ENCODE measurements around the gene BCL2.
"Not testable (repeated sequence)": the region's sequence is repeated elsewhere in the genome, so short reads cannot be mapped to it uniquely, and the experiment has no call there.

The BCL2 gene

GRCh38 chr18:63363951-63364350, 44.4 kb upstream of the BCL2 start:
- H3K36me3 ChIP-seq = no peaks in the 10 kb centered on the region
- no peaks in the 10 kb centered on the region for H3K9me3 ChIP-seq
- peaks cover 31% of the 10 kb centered on the region for H3K27me3 ChIP-seq
- no peak overlapping the region for H3K4me3 ChIP-seq (ENCODE audit: low read depth in 1 of 2, low read length in 1 of 2)
- peaks cover 16 to 18% of the 10 kb centered on the region in 2 experiments for H3K4me1 ChIP-seq (ENCODE audit: control insufficient read depth in 1 of 2, insufficient read depth in 1 of 2, low read depth in 1 of 2, low read length in 1 of 2)
- TF ChIP-seq, protein P1, sequence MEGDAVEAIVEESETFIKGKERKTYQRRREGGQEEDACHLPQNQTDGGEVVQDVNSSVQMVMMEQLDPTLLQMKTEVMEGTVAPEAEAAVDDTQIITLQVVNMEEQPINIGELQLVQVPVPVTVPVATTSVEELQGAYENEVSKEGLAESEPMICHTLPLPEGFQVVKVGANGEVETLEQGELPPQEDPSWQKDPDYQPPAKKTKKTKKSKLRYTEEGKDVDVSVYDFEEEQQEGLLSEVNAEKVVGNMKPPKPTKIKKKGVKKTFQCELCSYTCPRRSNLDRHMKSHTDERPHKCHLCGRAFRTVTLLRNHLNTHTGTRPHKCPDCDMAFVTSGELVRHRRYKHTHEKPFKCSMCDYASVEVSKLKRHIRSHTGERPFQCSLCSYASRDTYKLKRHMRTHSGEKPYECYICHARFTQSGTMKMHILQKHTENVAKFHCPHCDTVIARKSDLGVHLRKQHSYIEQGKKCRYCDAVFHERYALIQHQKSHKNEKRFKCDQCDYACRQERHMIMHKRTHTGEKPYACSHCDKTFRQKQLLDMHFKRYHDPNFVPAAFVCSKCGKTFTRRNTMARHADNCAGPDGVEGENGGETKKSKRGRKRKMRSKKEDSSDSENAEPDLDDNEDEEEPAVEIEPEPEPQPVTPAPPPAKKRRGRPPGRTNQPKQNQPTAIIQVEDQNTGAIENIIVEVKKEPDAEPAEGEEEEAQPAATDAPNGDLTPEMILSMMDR (IDR thresholded peaks at IDR 0.05) = no peak
- H3K27ac ChIP-seq = no peak overlapping the region

DNA sequence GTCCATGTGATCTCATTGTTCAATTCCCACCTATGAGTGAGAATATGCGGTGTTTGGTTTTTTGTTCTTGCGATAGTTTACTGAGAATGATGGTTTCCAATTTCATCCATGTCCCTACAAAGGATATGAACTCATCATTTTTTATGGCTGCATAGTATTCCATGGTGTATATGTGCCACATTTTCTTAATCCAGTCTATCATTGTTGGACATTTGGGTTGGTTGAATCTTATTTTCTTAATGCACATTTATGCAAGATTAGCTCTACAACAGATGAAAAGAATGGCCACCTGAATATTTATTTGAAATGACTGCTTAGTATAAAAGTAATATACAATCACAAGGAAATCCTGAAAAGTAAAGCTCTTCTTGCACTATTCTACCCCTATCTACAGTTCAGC, 43.9 kb upstream of the BCL2 start:
- not testable (repeated sequence) for H3K4me3 ChIP-seq (ENCODE audit: low read depth in 1 of 2, low read length in 1 of 2); H3K9me3 ChIP-seq; H3K36me3 ChIP-seq; H3K27ac ChIP-seq
- H3K4me1 ChIP-seq (ENCODE audit: control insufficient read depth in 1 of 2, insufficient read depth in 1 of 2, low read depth in 1 of 2, low read length in 1 of 2) = peaks cover 16 to 18% of the 10 kb centered on the region in 2 experiments
- H3K27me3 ChIP-seq = peaks cover 30% of the 10 kb centered on the region

GRCh38 chr18:63356272-63356896, 36.8 kb upstream of the BCL2 start:
- Histone ChIP-seq H3K27me3 (no peaks in the 10 kb centered on the region), H3K36me3 (no peaks in the 10 kb centered on the region), H3K9me3 (no peaks in the 10 kb centered on the region), H3K27ac (no peak overlapping the region), H3K4me1 (ENCODE audit: control insufficient read depth in 1 of 2, insufficient read depth in 1 of 2, low read depth in 1 of 2, low read length in 1 of 2) (no peaks in the 10 kb centered on the region), H3K4me3 (ENCODE audit: low read depth in 1 of 2, low read length in 1 of 2) (no peak overlapping the region)
- TF ChIP-seq, protein P1 (IDR thresholded peaks at IDR 0.05) = no peak

DNA sequence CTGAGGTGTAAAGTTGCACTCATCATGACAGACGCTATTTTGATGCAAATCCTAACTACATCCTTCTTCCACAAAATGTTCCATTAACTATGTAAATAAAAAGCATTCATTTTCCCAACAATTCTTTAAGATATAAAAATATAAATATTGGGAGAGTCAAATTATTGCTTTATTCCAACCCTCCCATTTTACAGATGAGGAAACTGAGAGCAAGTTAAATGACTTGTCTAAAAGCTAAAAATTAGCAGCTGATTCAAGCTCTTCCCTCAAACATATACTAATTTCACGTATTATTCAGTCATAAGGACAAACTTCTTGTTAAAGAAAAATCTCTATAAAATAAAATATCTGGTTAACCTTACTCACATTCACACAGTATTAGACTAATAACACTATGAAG, 30.7 kb upstream of the BCL2 start:
- Histone ChIP-seq H3K36me3 (peaks cover 7% of the 10 kb centered on the region), H3K4me1 (ENCODE audit: control insufficient read depth in 1 of 2, insufficient read depth in 1 of 2, low read depth in 1 of 2, low read length in 1 of 2) (no peaks in the 10 kb centered on the region)

GRCh38 chr18:63348508-63349136, 29.1 kb upstream of the BCL2 start:
- H3K27ac ChIP-seq = no peak overlapping the region
- H3K9me3 ChIP-seq = no peaks in the 10 kb centered on the region
- TF ChIP-seq, protein P1 (IDR thresholded peaks at IDR 0.05) = no peak
- no peak overlapping the region for H3K4me3 ChIP-seq (ENCODE audit: low read depth in 1 of 2, low read length in 1 of 2)
- no peaks in the 10 kb centered on the region for H3K27me3 ChIP-seq
- H3K36me3 ChIP-seq = peaks cover 7% of the 10 kb centered on the region
- H3K4me1 ChIP-seq (ENCODE audit: control insufficient read depth in 1 of 2, insufficient read depth in 1 of 2, low read depth in 1 of 2, low read length in 1 of 2) = no peaks in the 10 kb centered on the region

More for the DNA sequence above, 30.7 kb upstream of the BCL2 start:
- H3K4me3 ChIP-seq (ENCODE audit: low read depth in 1 of 2, low read length in 1 of 2) = no peak overlapping the region
- H3K27ac ChIP-seq = no peak overlapping the region
- H3K27me3 ChIP-seq = no peaks in the 10 kb centered on the region
- TF ChIP-seq, protein P1 (IDR thresholded peaks at IDR 0.05) = no peak
- H3K9me3 ChIP-seq = no peaks in the 10 kb centered on the region

- Histone ChIP-seq H3K36me3 (peaks cover 7% of the 10 kb centered on the region), H3K9me3 (no peaks in the 10 kb centered on the region), H3K27ac (no peak overlapping the region), H3K4me1 (ENCODE audit: control insufficient read depth in 1 of 2, insufficient read depth in 1 of 2, low read depth in 1 of 2, low read length in 1 of 2) (no peaks in the 10 kb centered on the region), H3K27me3 (no peaks in the 10 kb centered on the region), H3K4me3 (ENCODE audit: low read depth in 1 of 2, low read length in 1 of 2) (no peak overlapping the region)
- TF ChIP-seq, protein P1 (IDR thresholded peaks at IDR 0.05) = no peak
Measured at GRCh38 chr18:63346480-63347183, 27.1 kb upstream of the BCL2 start.

Data from neutrophil (primary cell).